GM19438 (cell line): ENCODE data around the gene CDC42.
"Not testable (repeated sequence)": the region's sequence is repeated elsewhere in the genome, so short reads cannot be mapped to it uniquely, and the experiment has no call there.

ENCODE experiments used
- ATAC-seq: cut with Tn5 transposase; IDR thresholded peaks from one replicate; pipeline ENCODE4 v1.9.1; 2021; ENCODE audit warnings: low read depth; ENCODE audit not compliant: unreplicated experiment

The CDC42 gene

DNA sequence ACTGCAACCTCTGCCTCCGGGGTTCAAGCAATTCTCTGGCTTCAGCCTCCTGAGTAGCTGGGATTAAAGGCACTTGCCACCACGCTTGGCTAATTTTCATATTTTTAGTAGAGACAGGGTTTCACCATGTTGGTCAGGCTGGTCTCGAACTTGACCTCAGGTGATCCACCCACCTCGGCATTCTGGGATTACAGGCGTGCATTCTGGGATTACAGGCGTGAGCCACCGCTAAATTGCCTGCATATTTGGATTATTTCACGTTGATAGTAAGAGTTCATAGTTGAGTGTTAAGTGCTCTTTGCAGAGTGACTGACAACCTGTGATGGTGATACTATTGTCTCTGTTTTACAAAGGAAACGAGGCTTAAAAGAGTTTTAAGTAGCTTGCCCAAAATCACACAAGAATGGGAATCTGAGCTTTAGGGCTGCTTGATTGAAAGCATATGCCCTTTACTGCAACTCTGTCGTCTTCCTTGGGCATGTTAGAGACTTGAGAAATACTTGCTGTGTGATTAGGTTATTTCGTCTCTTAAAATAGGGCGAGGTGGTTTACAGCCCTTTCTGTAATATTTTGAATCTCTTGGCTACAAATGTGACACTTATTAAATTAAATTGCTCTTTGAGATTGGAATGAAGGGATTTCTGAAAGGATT lies 12.4 kb downstream of the CDC42 start:
- no peak for ATAC-seq

DNA sequence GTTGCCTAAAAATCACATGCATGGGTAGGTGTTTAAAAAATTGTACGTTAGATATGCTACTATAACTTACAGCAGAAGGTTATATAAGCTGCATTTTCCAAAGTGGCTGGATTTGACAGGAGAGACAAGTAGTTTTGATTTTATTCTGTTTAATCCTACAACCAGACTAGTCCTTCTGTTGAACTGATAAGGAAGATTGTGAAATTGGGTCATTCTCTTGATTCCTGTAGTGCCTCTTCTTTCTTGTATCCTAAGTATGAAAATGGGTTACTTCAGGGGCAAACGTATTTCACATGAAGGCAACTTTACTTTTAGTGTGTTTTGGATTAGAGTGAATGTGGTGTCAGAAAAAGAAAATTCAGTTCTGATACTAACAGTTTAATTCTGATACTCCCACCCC lies 19.0 kb downstream of the CDC42 start:
- ATAC-seq = no peak

DNA sequence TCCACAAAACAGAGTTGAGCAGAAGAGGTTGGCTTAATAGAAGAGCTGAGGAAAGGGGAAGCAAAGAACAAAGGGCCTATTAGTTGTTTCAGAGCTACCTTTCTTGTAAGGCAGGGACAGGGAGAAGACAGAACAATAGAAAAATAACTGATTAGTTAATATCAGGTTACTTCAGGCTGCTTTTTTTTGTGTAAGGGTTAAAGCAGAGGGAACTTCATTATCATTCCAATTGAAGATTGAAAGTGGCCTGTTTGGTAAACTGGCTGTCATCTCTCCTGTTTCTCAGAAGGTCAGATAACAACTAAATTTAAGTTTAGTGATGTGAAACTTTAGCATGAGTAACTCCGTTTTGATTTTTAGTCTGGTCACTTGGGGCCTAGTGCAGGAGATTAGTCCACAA lies 22.3 kb downstream of the CDC42 start:
- no peak for ATAC-seq

DNA sequence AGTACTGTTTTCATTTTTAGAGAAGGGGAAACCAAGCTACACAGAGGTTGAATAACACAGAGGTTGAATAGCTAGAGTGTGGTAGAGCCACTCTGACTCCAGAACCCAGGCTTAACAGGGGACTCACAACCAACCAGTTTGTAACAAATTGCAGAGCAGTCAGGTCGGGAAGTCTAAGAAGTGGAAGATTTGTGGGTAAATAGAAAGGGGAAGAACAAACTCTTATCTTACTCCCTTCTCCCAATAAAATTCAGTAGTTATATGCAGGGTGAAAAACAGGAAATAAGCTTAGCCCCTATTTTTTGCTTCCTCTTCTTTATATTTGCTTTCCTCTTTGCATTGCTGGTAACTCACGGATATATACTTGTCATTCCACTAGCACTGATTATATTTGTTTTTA lies 23.2 kb downstream of the CDC42 start:
- no peak for ATAC-seq

DNA sequence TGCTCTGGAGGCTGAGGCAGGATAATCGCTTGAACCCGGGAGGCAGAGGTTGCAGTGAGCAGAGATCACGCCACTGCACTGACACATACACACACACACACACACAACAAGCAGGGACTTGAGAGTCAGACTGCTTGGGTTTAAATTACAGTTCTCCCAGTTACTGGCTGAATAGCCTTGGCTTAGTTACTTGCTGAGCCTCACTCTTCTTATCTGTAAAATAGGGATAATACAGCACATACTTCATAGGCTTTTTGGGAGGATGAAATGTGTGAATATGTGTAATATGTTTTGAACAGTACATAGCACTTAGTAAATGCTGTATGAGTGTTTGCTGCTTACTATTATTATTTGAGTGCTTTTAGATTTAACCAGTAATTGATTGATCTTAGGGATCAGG lies 23.8 kb downstream of the CDC42 start:
- ATAC-seq = no peak

DNA sequence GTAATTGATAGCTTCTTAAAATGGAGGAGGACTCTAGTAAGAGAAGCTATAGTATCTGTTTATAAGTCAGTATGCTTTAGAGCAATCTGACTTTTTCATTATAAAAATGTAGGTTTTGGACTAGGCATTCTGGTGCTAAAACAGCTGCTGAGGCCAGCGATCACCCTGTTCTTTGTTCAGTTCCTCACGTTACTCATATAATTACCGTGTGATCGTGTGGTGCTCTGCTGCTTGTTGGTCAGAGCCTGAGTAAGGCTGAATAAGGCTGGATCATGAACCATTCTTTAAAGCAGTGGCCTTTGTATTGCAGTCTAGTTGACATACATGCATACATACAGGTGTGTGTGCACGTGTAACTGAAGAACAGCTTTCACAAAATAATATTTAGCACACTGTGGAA lies 25.2 kb downstream of the CDC42 start:
- no peak for ATAC-seq

DNA sequence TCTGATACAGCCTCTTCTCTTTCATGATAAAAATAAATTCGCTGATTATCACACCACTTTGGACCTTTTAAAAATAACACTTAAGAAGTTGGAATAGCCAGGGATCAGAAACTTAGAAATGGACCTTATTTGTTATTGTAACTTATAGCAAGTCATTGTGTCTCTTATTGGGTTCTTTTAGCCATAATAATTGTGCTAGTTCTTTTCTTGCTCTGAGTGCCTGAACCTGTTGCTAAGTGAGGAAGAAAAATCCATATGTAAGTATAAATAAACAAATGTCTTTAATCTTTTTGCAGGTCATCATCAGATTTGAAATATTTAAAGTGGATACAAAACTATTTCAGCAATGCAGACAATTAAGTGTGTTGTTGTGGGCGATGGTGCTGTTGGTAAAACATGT lies 25.6 kb downstream of the CDC42 start:
- no peak for ATAC-seq

DNA sequence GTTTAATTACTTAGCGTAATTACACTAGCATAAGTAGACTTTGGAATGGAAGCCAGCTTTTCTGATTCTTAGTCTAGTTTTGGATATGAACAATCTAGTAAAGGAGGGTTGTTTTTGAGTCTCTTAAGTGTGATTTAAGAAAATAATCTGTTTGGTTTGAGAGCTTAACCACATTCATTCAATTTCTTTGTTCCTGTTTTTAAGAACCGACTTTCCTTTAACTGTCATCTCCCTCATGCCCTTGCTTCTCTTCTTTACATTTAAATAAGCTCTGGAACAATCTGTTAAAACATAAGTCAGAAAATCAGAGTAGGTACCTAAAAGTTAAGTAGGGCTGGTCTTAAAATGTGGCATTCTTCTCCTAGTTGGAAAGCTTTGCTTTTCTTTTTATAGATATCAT lies 27.7 kb downstream of the CDC42 start:
- ATAC-seq = no peak

DNA sequence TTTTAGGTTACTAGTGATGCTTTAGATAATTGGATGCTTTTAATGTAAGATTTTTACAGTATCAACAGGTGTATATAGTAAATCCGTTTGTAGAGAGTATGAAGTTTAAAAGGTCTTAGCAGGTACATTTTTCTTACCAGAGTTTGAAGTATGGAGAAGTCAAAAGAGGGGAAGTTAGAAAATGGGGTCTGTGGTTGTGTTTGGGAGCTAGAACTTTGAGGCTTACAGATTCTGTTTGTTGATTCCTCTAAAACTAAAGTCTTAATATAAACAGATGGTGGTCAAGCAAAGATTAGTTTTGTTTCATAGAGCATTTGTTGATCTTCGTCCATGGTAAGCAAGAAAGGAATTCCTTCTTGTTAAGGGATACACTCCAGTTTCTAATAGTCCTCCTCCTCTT lies 35.8 kb downstream of the CDC42 start:
- ATAC-seq = no peak

DNA sequence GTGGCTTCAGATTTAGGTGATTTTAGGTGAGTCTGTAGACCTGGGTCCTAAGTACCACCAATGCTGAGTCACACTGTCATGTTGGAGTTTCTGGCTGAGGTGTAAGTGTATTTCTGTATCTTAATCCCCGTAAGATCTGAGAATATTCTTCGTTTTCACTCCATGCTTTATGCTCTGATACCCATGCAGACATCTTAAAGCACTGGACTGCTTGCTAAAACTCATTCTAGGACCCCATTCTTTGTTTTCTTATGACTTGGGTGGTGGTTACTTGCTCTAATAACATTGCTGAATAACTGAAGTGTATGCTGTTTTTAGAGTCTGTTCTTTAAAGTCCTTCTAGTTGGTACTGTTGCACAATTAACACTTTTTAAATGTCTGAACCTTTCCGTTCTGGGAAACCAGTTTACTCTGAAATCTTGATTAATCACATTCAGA lies 36.6 kb downstream of the CDC42 start:
- ATAC-seq = no peak

DNA sequence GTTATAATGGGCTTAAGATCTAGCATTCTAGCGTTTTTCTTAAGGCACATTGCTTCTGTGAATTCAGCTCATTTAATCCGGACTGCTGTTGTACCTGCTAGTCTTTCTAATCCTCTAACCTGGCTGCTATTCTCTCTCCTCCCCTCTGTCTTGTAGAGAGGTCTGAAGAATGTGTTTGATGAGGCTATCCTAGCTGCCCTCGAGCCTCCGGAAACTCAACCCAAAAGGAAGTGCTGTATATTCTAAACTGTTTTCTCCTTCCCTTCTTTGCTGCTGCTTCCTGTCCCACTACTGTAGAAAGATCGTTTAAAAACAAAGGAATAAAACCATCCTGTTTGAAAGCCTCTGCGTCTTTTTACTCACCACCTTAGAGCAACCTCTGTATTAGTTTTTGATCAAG lies 37.3 kb downstream of the CDC42 start:
- no peak for ATAC-seq

DNA sequence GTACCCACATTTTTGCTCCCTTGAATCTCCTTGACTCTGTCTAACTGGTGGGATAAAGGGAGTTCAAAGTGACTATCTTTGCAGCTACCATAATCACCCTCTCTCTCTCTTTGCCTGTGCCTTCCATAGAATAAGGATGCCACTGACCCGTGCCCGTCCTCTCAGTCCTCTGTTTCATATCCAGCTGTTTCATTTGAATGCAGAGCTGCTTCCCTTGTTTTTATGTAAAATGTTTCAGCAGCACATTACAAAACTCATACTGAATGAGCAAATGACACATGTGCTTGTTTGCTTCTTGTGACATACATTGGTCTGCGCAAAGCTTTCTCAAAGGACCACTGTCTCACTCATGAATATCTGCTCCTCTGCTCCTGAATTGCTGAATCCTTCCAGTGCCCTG lies 38.4 kb downstream of the CDC42 start:
- no peak for ATAC-seq

DNA sequence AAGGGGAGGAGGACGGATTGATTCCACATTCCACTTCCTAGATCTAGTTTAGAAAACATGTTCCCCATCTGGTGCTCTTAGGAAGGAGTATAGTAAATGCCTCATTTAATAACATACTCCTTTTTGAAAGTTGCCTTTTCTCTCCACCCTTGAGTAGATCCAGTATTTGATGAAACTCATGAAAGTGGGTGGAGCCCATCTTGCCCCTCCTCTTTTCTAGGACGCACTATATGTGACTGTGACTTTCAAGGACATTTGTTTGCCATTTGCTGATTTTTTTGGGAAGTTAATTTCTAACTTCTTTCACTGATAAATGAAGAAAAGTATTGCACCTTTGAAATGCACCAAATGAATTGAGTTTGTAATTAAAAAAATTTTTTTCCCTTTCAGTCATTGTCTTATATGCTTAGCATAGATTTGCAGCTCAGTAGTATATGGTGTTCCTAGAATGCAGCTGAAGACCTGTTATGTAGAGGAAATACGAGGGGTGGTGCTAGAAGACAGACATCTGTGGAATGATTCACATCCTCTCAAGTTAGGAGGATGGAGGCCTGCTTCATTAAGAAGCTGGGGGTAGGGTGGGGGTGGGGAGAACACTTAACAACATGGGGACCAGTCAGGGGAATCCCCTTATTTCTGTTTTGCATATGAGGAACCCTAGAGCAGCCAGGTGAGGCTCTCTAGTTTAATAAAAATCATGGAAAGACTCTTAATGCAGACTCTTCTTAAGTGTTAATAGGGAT lies 39.7 kb downstream of the CDC42 start:
- ATAC-seq = not testable (repeated sequence)

DNA sequence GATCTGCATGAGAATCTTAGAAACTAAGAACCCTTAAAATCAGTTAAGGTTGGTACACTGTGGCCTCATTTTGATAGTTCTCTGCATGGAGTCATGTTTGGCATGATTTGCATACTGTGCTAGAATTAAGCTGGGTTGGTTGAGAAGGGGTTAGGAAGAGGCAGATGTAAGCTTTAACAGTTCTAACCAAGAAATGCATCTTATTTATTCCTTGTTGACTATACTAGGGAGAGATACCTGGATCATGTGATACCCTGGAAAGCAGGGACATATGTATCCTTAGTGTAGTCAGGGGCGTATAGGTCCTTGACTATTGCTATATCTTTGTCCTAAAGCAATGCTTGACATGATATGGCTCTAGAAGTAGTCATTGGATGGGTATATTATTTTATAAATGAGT lies 41.0 kb downstream of the CDC42 start:
- no peak for ATAC-seq

DNA sequence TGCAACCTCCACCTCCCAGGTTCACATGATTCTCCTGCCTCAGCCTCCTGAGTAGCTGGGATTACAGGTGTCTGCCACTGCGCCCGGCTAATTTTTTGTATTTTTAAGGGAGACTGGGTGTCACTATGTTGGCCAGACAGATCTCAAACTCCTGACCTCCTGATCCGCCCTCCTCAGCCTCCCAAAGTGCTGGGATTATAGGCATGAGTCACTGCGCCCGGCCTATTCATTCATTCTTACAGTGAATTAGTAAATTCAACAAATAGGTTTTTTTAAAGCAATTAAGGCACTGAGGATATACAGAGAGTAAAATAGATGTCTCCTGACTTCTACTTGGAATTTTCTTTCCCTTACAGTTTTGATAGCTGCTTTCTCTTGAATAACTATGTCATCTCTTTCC lies 43.5 kb downstream of the CDC42 start:
- no peak for ATAC-seq

DNA sequence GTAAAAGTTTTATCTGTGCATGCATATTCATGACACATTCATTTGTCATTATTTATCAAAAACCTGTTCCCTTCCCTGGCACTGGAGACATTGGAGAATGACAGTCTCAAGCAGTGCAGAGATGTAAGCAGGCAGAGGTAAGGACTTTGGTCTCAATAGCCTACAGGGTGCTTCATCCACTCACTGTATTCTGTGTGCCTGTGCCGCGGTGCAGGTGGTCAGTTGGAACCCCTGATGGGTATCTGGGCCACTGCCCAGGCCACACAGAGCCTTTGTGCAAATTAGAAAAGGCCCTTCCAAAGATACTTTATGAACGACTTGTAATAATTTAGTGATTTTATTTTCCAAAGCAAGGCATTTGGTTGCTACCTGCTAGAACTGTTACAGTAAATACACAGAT lies 44.0 kb downstream of the CDC42 start:
- no peak for ATAC-seq

DNA sequence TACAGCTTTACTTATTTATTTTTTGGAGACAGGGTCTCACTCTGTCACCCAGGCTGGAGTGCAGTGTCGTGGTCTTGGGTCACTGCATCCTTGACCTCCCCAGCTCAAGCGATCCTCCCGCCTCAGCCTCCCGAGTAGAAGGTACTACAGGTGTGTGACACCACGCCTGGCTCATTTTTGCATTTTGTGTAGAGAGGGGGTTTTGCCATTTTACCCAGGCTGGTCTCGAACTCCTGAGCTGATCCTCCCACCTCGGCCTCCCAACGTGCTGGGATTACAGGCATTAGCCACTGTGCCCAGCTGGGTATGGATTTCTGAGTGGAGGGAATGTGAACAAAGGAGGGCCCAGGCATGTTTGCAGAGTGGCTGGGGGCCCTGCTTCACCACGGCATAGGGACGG lies 46.2 kb downstream of the CDC42 start:
- no peak for ATAC-seq

DNA sequence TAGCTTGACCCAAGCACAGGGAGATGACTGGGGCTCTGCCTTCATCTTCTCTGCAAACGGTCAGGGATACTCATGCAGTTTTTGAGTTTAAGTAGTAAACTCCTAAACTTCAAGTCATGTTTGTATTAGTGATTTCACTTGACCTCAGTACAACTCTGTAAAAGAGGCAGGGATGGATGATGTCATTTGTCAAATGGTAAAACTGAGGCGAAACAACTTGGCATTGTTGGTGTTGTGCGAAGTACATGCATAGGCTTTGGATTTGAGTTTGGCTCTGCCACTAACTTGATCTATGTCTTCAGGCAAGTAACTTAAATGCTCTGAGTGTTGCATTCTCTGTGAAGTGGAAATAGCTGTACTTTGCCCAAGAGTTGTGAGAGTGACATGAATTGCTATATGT lies 47.7 kb downstream of the CDC42 start:
- ATAC-seq = no peak

DNA sequence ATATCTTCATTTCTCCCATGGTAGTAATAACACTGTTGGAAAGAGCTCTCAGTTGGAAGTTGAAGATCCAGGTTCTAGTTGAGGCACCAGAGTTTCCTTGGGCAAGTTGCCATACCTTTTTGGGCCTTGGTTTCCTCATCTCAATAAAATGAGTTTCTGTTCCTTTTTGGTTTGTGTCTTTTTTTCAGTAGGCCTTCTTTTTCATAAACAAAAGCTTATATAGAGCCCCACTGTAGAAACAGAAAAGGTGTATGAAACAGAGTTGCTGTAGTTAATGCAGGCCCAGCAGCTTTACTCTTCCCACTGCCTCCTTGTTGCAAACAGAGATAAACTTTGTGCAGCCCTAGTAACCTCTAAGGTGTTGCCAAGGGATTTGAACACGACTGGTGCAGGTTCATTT lies 48.7 kb downstream of the CDC42 start:
- no peak for ATAC-seq

DNA sequence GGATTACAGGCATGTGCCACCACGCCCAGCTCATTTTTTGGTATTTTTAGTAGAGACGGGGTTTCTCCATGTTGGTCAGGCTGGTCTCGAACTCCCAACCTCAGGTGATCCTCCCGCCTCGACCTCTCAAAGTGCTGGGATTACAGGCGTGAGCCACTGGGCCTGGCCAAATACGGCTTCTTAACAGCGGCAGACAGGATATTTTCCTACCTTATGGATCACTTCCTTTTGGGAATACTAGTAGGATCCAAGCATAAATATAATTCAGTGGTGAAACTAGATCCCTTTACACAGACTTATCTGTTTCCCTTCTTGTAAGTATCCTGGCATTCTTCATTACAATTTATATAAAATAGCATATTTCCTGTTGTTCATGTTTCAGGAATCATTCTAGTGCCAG lies 49.5 kb downstream of the CDC42 start:
- ATAC-seq = no peak

DNA sequence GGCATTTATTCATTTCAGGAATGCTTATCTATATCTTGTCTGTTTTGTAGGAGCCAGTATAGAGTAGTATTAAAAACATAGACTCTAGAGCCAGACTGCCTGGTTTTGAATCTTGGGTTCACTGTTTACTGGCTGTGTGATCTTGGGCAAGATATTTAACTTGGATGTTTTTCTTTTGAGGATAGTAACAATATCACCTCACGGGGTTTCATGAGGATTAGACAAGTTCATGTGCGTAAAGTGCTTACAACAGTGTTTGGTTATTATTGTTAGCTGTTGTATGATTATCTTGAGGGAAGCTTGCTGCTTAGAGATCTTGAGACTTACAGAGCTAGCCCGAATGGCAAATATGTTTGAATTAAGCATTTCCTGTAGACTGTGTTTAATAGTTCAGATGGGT lies 50.2 kb downstream of the CDC42 start:
- no peak for ATAC-seq

DNA sequence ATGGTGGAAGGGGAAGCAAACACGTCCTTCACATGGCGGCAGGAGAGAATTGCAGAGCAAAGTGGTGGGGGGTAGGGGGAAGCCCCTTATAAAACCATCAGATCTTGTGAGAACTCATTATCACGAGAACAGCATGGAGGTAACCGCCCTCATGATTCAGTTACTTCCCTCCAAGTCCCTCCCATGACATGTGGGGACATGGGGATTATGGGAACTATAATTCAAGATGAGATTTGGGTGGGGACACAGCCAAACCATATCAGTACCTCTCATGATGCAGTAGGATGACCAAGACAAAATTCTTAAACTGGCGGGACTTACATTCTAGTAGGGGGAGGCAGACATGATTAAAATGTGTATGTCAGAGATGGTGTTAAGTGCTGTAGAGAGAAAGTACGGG lies 51.6 kb downstream of the CDC42 start:
- no peak for ATAC-seq
